A204.1 (cell line): Measurements from ENCODE around the gene TPRG1.

Source experiments
- FAIRE-seq: peaks from 2 replicates; lab custom pipeline; 2012; peaks lifted over from hg19 to GRCh38; lab: Jason Lieb, UNC

TPRG1 gene

GRCh38 chr3:189232790-189233189 lies 61.0 kb downstream of the TPRG1 start:
- FAIRE-seq = no peak

DNA sequence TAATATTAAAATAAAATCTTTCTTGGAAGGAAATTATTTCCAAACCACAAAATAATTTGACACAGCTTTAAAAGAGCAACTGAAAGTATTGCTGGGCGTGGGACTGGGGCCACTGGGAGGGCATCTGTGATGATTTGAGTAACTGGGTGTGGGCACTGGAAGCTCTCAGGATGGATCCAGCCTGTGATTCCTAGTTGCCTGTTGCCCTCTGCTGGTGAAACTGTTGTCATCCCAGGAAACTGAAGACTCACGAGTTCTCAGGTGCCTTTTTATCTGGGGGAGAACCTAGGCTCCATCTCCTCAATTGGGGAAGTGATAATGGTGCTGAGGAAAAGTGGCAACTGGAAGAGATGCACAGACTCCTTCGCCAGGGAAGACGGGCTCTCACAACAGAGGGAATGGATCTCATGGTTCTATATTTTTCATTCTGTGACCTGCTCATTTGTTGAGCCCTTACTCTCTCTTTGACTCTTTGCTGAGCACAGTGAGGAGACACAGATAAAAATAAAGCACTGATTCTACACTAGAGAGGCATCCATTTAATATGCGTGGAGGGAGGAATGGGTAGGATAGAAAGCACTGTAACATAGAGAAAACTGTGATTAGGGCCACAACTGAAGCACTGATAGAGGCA lies 61.6 kb downstream of the TPRG1 start:
- FAIRE-seq = no peak

DNA sequence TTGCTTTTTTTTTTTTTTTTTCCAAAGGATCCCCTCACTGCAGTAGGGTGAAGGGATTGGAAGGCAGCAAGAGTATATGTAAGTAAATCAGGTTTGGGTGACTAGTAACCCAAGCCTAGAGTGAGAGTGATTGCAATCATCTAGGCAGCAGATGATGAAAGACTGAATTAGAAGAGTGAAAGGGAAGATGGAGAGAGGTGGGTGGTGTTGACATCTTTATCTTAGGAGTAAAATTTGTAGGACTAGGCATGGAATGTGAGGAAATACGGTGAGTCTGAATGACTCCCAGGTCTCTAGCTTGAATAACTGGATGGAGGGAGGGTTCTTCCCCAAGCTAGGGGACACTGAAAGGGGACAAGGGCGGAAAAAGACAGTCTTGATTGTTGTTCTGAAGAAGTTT lies 63.4 kb downstream of the TPRG1 start:
- FAIRE-seq = no peak

- no peak for FAIRE-seq
Observed at GRCh38 chr3:189236352-189236751, 64.6 kb downstream of the TPRG1 start.

GRCh38 chr3:189237526-189237925 lies 65.8 kb downstream of the TPRG1 start:
- FAIRE-seq = no peak

DNA sequence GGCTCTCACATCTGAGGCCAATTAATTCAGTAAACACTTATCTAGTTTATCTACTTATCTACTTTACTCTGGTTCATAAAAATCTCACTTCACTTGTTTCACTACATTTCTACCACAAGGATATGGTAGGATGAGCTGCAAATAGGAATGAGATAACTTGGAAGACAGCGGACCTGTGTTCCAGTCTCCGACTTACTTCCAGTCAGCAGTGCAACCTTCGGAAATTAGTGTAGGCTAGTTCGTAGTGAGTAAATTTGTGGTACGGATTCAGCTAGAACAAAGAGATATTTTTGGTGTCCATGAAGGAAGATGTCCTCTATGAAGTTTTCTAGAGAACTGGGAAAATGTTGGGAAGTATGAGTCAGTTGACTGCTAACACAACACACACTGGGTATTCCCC lies 66.3 kb downstream of the TPRG1 start:
- no peak for FAIRE-seq

- no peak for FAIRE-seq
Observed at GRCh38 chr3:189239616-189240015, 67.8 kb downstream of the TPRG1 start.

DNA sequence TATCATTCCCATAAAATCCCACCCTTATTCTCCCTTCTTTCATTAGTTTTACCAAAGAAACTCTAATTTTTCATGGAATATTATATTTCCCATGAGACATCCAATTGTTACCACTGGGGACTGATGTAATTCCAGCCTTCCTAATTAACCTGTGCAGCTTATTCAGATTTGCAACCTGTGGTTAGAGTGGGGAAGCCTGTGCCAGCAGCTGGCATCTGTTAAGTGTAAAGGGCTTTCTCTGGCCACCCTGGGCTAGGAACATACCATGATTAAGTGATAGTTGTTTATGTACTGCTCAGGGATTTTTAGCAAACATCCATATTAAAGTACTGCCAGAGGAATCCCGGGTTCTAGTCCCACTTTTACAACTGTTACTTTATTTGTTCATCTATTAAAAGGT lies 78.2 kb downstream of the TPRG1 start:
- no peak for FAIRE-seq

GRCh38 chr3:189258261-189258660 lies 86.5 kb downstream of the TPRG1 start:
- no peak for FAIRE-seq

- no peak for FAIRE-seq
Observed at GRCh38 chr3:189260556-189261493, 89.1 kb downstream of the TPRG1 start.

DNA sequence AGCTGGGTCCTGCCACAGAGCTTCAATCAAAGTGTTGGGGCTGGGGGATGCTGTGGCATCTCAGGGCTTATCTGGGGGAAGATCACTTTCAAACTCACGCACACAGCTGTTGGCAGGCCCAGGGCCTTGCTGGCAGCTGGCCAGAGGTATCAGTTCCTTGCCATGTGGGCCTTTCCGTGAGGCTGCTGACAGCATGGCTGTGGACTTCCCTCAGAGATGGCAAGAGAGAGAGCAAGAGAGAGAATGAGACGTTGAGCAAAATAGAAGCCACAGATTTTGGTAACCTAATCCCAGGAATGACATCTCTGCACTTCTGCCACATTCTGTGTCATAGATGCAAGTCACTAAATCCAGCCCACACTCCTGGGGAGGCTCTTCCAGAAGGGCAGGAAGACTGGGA lies 91.0 kb downstream of the TPRG1 start:
- FAIRE-seq = no peak

DNA sequence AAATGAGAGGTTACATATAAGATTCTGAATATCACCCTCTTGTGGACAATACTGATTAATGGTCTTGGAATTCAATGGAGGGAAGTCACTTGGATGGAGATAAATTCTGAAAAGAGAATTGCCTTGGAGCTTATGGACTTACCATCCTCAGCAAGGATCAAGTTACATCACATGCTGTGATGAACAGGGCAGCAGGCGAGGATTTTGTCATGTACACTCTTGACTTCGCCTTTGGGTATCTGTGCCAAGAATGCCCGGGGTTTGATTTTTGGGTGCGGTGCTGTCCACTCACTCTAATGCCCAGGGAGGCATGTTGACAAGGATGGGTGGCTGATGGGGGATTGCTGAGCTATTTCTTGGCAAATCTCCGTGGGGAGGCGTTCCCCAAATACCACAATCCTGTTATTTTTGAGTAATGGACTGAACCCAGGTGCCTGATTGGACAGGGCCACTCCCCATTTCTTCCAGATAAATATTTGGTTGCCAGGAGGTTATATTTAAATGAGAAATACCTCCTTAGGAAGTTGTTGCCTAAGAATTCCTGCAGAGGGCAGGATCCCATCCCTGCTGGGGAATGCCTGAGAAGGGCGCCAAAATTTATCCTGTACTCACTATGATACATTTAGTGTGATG lies 96.3 kb downstream of the TPRG1 start:
- no peak for FAIRE-seq

- no peak for FAIRE-seq
Observed at GRCh38 chr3:189269365-189269764, 97.6 kb downstream of the TPRG1 start.

GRCh38 chr3:189270248-189270832 lies 98.6 kb downstream of the TPRG1 start:
- no peak for FAIRE-seq

- FAIRE-seq = no peak
Observed at GRCh38 chr3:189272500-189273119, 100.8 kb downstream of the TPRG1 start.

DNA sequence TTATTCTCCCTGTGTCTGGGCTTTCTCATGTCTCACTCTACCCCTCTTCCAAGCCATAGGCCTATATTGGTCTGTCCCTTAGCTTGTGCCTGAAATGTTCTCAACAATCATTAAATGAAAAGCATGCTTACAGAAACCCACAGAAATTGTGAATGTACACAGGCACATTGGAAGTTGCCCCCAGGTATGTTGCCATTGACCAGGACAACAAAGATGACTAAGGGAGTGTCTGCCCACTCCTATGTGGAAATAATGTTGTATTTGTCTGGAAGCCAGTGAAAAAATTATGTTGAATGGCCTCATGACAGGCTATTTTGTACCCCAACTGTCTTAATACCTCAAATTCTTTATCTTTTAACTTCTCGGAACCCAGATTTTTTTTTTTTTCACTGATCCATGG lies 102.0 kb downstream of the TPRG1 start:
- FAIRE-seq = no peak

DNA sequence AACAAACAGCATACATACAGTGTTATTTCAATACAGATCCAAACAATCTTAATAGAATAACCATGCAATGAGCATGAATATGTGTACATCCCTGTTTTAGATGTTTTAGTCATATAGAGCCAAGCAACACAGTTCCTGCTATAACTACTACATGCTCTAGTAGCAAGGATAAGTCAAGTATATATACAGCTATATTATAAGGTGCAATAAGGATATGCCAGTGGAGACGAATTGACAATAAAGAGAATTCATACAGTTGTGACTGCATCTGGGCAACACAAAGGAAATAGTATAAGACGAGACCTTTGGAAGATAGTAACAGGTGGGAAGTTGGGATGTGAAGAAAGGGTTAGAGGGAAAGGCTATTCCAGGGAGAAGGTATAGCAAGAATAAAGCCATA lies 103.4 kb downstream of the TPRG1 start:
- FAIRE-seq = no peak

- FAIRE-seq = no peak
Observed at GRCh38 chr3:189275852-189276251, 104.1 kb downstream of the TPRG1 start.

GRCh38 chr3:189276444-189277219 lies 104.9 kb downstream of the TPRG1 start:
- FAIRE-seq = no peak

DNA sequence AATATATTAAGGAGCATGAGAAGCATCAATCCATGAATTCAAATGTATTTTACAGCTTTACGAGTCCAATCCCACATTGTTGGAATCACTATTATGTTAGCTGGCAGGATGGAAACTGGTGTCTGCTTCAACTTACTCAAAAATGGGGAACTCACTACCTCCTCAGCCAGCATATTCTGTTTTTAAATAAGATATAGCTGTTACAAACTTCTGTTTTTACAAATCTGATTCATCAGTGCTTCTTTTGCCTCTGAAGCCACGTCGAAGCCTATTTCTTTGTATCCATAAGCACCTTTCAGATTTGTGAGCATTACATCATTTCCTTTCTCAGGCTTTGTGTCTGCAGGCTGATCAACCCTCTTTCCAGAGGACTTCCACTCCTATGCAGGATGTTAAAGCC lies 105.9 kb downstream of the TPRG1 start:
- no peak for FAIRE-seq

- no peak for FAIRE-seq
Observed at GRCh38 chr3:189278221-189278620, 106.5 kb downstream of the TPRG1 start.

DNA sequence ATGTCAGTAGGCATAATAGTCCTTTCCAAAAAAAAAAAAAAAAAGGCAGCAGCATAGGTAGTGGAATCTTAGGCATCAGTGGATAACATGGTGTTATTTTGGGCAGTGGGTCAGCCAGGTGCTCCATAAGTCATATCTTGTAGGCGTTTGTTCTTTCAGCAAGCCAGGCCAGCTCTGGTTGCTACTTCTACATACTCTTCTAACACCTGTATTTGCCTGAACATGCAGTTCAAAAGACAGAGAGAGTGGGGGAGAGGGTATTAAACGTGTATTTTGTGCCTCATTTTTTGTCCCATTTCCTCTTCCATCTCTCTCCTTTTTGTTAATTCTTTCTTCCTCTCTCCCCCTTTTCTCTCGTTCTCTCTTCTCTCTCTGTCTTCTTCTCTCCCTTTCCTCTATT lies 110.4 kb downstream of the TPRG1 start:
- FAIRE-seq = no peak
